Cortex of kidney (tissue), 1 donor: ENCODE results near the gene ERCC5.

Experiments used
- DNase-seq: peaks from one replicate; lab custom pipeline; 2025; lab: John Stamatoyannopoulos, UW

Gene ERCC5

GRCh38 chr13:102892503-102892902 is 46.7 kb downstream of the ERCC5 start:
- no peak for DNase-seq

GRCh38 chr13:102897371-102898138 is 51.7 kb downstream of the ERCC5 start:
- DNase-seq, result no peak

- no peak for DNase-seq
Measured at GRCh38 chr13:102900193-102900608, 54.4 kb downstream of the ERCC5 start.

GRCh38 chr13:102901056-102901455 is 55.2 kb downstream of the ERCC5 start:
- DNase-seq, result no peak

- no peak for DNase-seq
Measured at GRCh38 chr13:102901615-102902305, 55.9 kb downstream of the ERCC5 start.

GRCh38 chr13:102902789-102903347 is 57.0 kb downstream of the ERCC5 start:
- no peak for DNase-seq

- no peak for DNase-seq
Measured at GRCh38 chr13:102903659-102904407, 58.0 kb downstream of the ERCC5 start.

- no peak for DNase-seq
Measured at GRCh38 chr13:102904408-102904862, 58.6 kb downstream of the ERCC5 start.

GRCh38 chr13:102905905-102906771 is 60.3 kb downstream of the ERCC5 start:
- no peak for DNase-seq

GRCh38 chr13:102907016-102907756 is 61.4 kb downstream of the ERCC5 start:
- DNase-seq, result no peak

GRCh38 chr13:102907886-102908515 is 62.2 kb downstream of the ERCC5 start:
- DNase-seq, result no peak

GRCh38 chr13:102909971-102910370 is 64.1 kb downstream of the ERCC5 start:
- no peak for DNase-seq

- DNase-seq, result no peak
Measured at GRCh38 chr13:102911336-102911735, 65.5 kb downstream of the ERCC5 start.

- no peak for DNase-seq
Measured at GRCh38 chr13:102912599-102912998, 66.8 kb downstream of the ERCC5 start.

- DNase-seq, result no peak
Measured at GRCh38 chr13:102913914-102914313, 68.1 kb downstream of the ERCC5 start.

- no peak for DNase-seq
Measured at GRCh38 chr13:102914339-102914930, 68.6 kb downstream of the ERCC5 start.

GRCh38 chr13:102915393-102915930 is 69.6 kb downstream of the ERCC5 start:
- DNase-seq, result no peak

- DNase-seq, result no peak
Measured at GRCh38 chr13:102917019-102917418, 71.2 kb downstream of the ERCC5 start.

GRCh38 chr13:102922184-102922583 is 76.4 kb downstream of the ERCC5 start:
- no peak for DNase-seq
